Measurements from ENCODE around the gene CNTF. TPM values are rescaled to one million over a fixed set of nuclear protein-coding genes. Genes with fewer than 3 reads are reported as not detected.

The CNTF gene
- total and polyA plus RNA-seq, 2 of the 4 experiments (the other 2 are of a cell fraction) = 1.2 to 2.3 TPM

DNA sequence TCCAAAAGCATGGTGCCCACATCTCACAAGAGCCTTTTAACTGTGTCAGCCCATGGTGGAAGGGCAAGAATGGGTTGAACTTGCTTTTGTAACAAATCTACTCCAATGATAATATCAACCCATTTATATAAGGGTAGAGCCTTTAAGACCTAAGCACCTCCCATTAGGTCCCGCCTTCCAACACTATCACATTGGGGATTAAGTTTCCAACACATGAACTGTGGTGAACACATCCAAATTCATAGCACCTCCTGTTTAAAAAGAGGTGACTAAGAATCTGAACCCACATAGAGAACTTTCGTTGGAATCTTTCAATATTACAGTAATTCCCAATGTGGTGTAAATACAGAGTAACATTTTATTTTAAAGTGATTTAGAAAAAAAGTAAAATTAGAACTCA is 9.2 kb upstream of the CNTF start:
- no peak overlapping the region for H2BK120ac ChIP-seq (ENCODE audit: low read depth, low read length)
- CTCF ChIA-PET = no interaction called here

More for the DNA sequence above, 9.2 kb upstream of the CNTF start:
- no peak overlapping the region for H3K4me2 ChIP-seq (ENCODE audit: low read depth, low read length)
- dilution Hi-C loops (cut with HindIII; ENCODE audit: low sequenced_read_pairs, unreplicated experiment) = no loop called here
- H2BK15ac ChIP-seq (ENCODE audit: low read depth, low read length) = no peak overlapping the region
- H2AK9ac ChIP-seq (replicated peaks; ENCODE audit: low read depth, low read length, poor library complexity) = no peak overlapping the region
- in situ Hi-C loops (cut with MboI; ENCODE audit: low sequenced_read_pairs) = no loop called here
- H3K23ac ChIP-seq (ENCODE audit: low read depth, low read length) = no peak overlapping the region
- H3K27ac ChIP-seq (ENCODE audit: insufficient read depth, low read length) = no peak overlapping the region
- no peak overlapping the region for H3K18ac ChIP-seq (ENCODE audit: low read depth, low read length)
- H3K4me3 ChIP-seq (ENCODE audit: insufficient read depth, low read depth, low read length) = no peak overlapping the region
- BruUV-seq (replicated peaks) = no TSS peak
- H3K4me1 ChIP-seq (ENCODE audit: control insufficient read depth, insufficient read depth, low read length) = peaks cover 4% of the 10 kb centered on the region
- H4K20me1 ChIP-seq (ENCODE audit: insufficient read depth, low read length) = peaks cover 11% of the 10 kb centered on the region; the same call in 1 of the 2 replicates
- H3K14ac ChIP-seq (replicated peaks; ENCODE audit: low read depth, low read length) = no peak overlapping the region
- no peak overlapping the region for H2BK5ac ChIP-seq (ENCODE audit: low read depth, low read length, poor library complexity, severe bottlenecking)
- intact Hi-C loops (cut with micrococcal nuclease) = no loop called here
- no peak overlapping the region for H4K5ac ChIP-seq (ENCODE audit: low read depth, low read length)
- H3K9ac ChIP-seq (ENCODE audit: low read depth, low read length) = no peak overlapping the region
- H2AFZ ChIP-seq (replicated peaks; ENCODE audit: low read length, poor library complexity) = no peak overlapping the region
- no peak overlapping the region for H3K56ac ChIP-seq (ENCODE audit: extremely low read depth, insufficient read depth, low read length)
- peaks cover 8% of the 10 kb centered on the region; the same call in 1 of the 2 replicates for H3K9me1 ChIP-seq (ENCODE audit: insufficient read depth, low read length)
- H3K9me3 ChIP-seq (ENCODE audit: control insufficient read depth, insufficient read depth, low read length) = no peaks in the 10 kb centered on the region
- H2AK5ac ChIP-seq (ENCODE audit: low read depth, low read length) = no peak overlapping the region
- H3K27me3 ChIP-seq (ENCODE audit: control insufficient read depth, insufficient read depth, low read length) = no peaks in the 10 kb centered on the region
- ATAC-seq (ENCODE audit: low read depth) (no peak), DNase-seq (no peak)
- POLR2A ChIA-PET (ENCODE audit: unreplicated experiment) = no interaction called here
- peaks cover 37% of the 10 kb centered on the region for H3K36me3 ChIP-seq (ENCODE audit: control insufficient read depth, insufficient read depth, low read length)
- H2BK20ac ChIP-seq (ENCODE audit: low read depth, low read length) = no peak overlapping the region
- no peak overlapping the region for H3K4ac ChIP-seq (ENCODE audit: low read depth, low read length)
- H3K79me1 ChIP-seq (ENCODE audit: low read depth in 1 of 2, low read length in 2 of 2) = peaks cover 25 to 39% of the 10 kb centered on the region in 2 experiments
- H4K91ac ChIP-seq (ENCODE audit: insufficient read depth, low read depth, low read length) = no peak overlapping the region
- WGBS, 2 experiments (ENCODE audit: extremely low coverage in 2 of 2, insufficient read length in 1 of 2) = no CpG with 5 or more reads among the region's 2 CpGs
- TF ChIP-seq, protein P1, sequence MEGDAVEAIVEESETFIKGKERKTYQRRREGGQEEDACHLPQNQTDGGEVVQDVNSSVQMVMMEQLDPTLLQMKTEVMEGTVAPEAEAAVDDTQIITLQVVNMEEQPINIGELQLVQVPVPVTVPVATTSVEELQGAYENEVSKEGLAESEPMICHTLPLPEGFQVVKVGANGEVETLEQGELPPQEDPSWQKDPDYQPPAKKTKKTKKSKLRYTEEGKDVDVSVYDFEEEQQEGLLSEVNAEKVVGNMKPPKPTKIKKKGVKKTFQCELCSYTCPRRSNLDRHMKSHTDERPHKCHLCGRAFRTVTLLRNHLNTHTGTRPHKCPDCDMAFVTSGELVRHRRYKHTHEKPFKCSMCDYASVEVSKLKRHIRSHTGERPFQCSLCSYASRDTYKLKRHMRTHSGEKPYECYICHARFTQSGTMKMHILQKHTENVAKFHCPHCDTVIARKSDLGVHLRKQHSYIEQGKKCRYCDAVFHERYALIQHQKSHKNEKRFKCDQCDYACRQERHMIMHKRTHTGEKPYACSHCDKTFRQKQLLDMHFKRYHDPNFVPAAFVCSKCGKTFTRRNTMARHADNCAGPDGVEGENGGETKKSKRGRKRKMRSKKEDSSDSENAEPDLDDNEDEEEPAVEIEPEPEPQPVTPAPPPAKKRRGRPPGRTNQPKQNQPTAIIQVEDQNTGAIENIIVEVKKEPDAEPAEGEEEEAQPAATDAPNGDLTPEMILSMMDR (conservative IDR thresholded peaks at IDR 0.05; ENCODE audit: low read depth, low read length) = no peak
- TF ChIP-seq, protein P2, sequence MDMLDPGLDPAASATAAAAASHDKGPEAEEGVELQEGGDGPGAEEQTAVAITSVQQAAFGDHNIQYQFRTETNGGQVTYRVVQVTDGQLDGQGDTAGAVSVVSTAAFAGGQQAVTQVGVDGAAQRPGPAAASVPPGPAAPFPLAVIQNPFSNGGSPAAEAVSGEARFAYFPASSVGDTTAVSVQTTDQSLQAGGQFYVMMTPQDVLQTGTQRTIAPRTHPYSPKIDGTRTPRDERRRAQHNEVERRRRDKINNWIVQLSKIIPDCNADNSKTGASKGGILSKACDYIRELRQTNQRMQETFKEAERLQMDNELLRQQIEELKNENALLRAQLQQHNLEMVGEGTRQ (IDR thresholded peaks at IDR 0.05; ENCODE audit: low read depth, low read length) = no peak
- TF ChIP-seq MXI1 (IDR thresholded peaks at IDR 0.05; ENCODE audit: borderline replicate concordance, low read depth, low read length) = no peak
- no peak for TF ChIP-seq MAFK (IDR thresholded peaks at IDR 0.05; ENCODE audit: low read depth, low read length)
- no peak for TF ChIP-seq NFE2L2 (IDR thresholded peaks at IDR 0.05; ENCODE audit: low read depth, low read length)
- no peak for TF ChIP-seq RFX5 (IDR thresholded peaks at IDR 0.05; ENCODE audit: low read depth, low read length)
- TF ChIP-seq RCOR1 (IDR thresholded peaks at IDR 0.05; ENCODE audit: insufficient replicate concordance, low read length) = no peak
- no peak for TF ChIP-seq SMC3 (IDR thresholded peaks at IDR 0.05; ENCODE audit: low read depth, low read length)
- no peak for TF ChIP-seq FOS (IDR thresholded peaks at IDR 0.05; ENCODE audit: low read depth, low read length)
- no peak for TF ChIP-seq CHD1 (IDR thresholded peaks at IDR 0.05; ENCODE audit: low read depth, low read length)
- TF ChIP-seq RAD21 (IDR thresholded peaks at IDR 0.05; ENCODE audit: low read length) = no peak
- TF ChIP-seq, protein P3, sequence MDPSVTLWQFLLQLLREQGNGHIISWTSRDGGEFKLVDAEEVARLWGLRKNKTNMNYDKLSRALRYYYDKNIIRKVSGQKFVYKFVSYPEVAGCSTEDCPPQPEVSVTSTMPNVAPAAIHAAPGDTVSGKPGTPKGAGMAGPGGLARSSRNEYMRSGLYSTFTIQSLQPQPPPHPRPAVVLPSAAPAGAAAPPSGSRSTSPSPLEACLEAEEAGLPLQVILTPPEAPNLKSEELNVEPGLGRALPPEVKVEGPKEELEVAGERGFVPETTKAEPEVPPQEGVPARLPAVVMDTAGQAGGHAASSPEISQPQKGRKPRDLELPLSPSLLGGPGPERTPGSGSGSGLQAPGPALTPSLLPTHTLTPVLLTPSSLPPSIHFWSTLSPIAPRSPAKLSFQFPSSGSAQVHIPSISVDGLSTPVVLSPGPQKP (IDR thresholded peaks at IDR 0.05; ENCODE audit: borderline replicate concordance, low read depth, low read length) = no peak
- no peak for TF ChIP-seq MAZ (IDR thresholded peaks at IDR 0.05; ENCODE audit: borderline replicate concordance, low read depth, low read length)
- TF ChIP-seq CEBPB (IDR thresholded peaks at IDR 0.05; ENCODE audit: low read depth, low read length) = no peak
- no peak overlapping the region for H4K8ac ChIP-seq (ENCODE audit: low read depth in 2 of 2, low read length in 2 of 2)
